Panc1 (cell line): ENCODE data around the gene ADAMTS2. TPM values are rescaled to one million over a fixed set of nuclear protein-coding genes. Genes with fewer than 3 reads are reported as not detected.

ENCODE experiments used
- ATAC-seq: fragments of 200-7000 bp; cut with Tn5 transposase; 2 replicates; pipeline ENCODE4 v1.9.1; 2020; ENCODE audit warnings: mild to moderate bottlenecking, moderate library complexity
- BruUV-seq: library from RNA; stranded (reverse); fragments of 400-500 nt; replicated peaks from 2 replicates; lab custom pipeline; 2021; lab: Mats Ljungman, UMichigan
- CTCF ChIA-PET: fragments of 300-600 bp; sonication (Branson Sonifier 250); formaldehyde crosslinking; loops from one replicate; lab custom pipeline; 2022; ENCODE audit warnings: antibody characterized with exemption; lab: Charles Lee
- POLR2A ChIA-PET: fragments of 300-600 bp; sonication (Branson Sonifier 250); formaldehyde crosslinking; loops from one replicate; lab custom pipeline; 2022; ENCODE audit warnings: antibody characterized with exemption; lab: Charles Lee
- DNase-seq: peaks from one replicate; pipeline ENCODE4 v3.0.0-alpha.2; 2010; ENCODE audit warnings: low read depth, low spot score
- H3K27ac ChIP-seq: 2 replicates; pipeline ENCODE4 v1.5.1; 2011; ENCODE audit warnings: mild to moderate bottlenecking, low read length, inconsistent platforms
- H3K27me3 ChIP-seq: fragments of 200-500 bp; sonication (Bioruptor generic); 2 replicates; pipeline ENCODE4 v1.6.0; 2014; ENCODE audit warnings: low read length, inconsistent platforms; ENCODE audit not compliant: control insufficient read depth, insufficient read depth
- H3K36me3 ChIP-seq: fragments of 200-500 bp; sonication (Bioruptor generic); 2 replicates; pipeline ENCODE4 v1.5.1; 2014; ENCODE audit warnings: inconsistent platforms, mild to moderate bottlenecking, low read length, moderate library complexity; ENCODE audit not compliant: control insufficient read depth, insufficient read depth
- H3K4me1 ChIP-seq: 2 replicates; pipeline ENCODE4 v1.5.1; 2011; ENCODE audit warnings: inconsistent platforms, mild to moderate bottlenecking, low read length, moderate library complexity; ENCODE audit not compliant: control insufficient read depth, insufficient read depth
- H3K4me3 ChIP-seq, 2 experiments: 2 replicates each; pipeline ENCODE4 v1.5.1; 2011 to 2012; ENCODE audit warnings: low read depth in 2 of 2, low read length in 2 of 2, mild to moderate bottlenecking in 2 of 2, inconsistent platforms in 1 of 2, moderate library complexity in 1 of 2
- H3K9me3 ChIP-seq: fragments of 200-500 bp; sonication (Bioruptor generic); 2 replicates; pipeline ENCODE4 v1.5.1; 2014; ENCODE audit warnings: low read depth, mild to moderate bottlenecking, inconsistent platforms, low read length, moderate library complexity; ENCODE audit not compliant: control insufficient read depth, insufficient read depth
- POLR2AphosphoS5 ChIP-seq: IDR thresholded peaks from 2 replicates; pipeline ENCODE4 v1.6.1; 2012; ENCODE audit warnings: mild to moderate bottlenecking, low read depth, low read length, moderate library complexity
- SIN3A ChIP-seq: IDR thresholded peaks from 2 replicates; pipeline ENCODE4 v1.6.1; 2012; ENCODE audit warnings: low read depth, mild to moderate bottlenecking, low read length, moderate library complexity, borderline replicate concordance; ENCODE audit not compliant: insufficient read depth
- TCF7L2 ChIP-seq: IDR thresholded peaks from 2 replicates; pipeline ENCODE4 v1.6.1; 2011; ENCODE audit warnings: mild to moderate bottlenecking, low read depth, low read length, inconsistent platforms
- in situ Hi-C: cut with HindIII; loops from 2 replicates; pipeline ENCODE4 v1.10.0; 2016; ENCODE audit warnings: low sequenced_read_pairs, low pct_unique_long_range_greater_than_20kb
- intact Hi-C: fragments of 100-400 bp; cut with micrococcal nuclease; formaldehyde crosslinking; loops from one replicate; pipeline ENCODE4 v1.10.0; 2022; ENCODE audit not compliant: unreplicated experiment
- total RNA-seq: library from RNA; stranded (reverse); gene quantifications from one replicate; pipeline ENCODE4 v1.2.1, GENCODE V29; 2021; ENCODE audit not compliant: unreplicated experiment
- TF ChIP-seq, protein P1 (sequence below), 2 experiments: IDR thresholded peaks; 2 replicates each; pipeline ENCODE4 v1.6.1; 2011 to 2012; ENCODE audit warnings: low read depth in 2 of 2, control low read depth in 1 of 2, low read length in 1 of 2, mild to moderate bottlenecking in 1 of 2, moderate library complexity in 1 of 2; ENCODE audit not compliant: insufficient read depth in 1 of 2
- TF ChIP-seq, protein P2 (sequence below): fragments of 450-650 bp; IDR thresholded peaks from 2 replicates; pipeline ENCODE4 v1.5.1; 2017; ENCODE audit warnings: mild to moderate bottlenecking

The ADAMTS2 gene
- total RNA-seq, 1 experiment from 2014 or later, result 0.13 TPM

DNA sequence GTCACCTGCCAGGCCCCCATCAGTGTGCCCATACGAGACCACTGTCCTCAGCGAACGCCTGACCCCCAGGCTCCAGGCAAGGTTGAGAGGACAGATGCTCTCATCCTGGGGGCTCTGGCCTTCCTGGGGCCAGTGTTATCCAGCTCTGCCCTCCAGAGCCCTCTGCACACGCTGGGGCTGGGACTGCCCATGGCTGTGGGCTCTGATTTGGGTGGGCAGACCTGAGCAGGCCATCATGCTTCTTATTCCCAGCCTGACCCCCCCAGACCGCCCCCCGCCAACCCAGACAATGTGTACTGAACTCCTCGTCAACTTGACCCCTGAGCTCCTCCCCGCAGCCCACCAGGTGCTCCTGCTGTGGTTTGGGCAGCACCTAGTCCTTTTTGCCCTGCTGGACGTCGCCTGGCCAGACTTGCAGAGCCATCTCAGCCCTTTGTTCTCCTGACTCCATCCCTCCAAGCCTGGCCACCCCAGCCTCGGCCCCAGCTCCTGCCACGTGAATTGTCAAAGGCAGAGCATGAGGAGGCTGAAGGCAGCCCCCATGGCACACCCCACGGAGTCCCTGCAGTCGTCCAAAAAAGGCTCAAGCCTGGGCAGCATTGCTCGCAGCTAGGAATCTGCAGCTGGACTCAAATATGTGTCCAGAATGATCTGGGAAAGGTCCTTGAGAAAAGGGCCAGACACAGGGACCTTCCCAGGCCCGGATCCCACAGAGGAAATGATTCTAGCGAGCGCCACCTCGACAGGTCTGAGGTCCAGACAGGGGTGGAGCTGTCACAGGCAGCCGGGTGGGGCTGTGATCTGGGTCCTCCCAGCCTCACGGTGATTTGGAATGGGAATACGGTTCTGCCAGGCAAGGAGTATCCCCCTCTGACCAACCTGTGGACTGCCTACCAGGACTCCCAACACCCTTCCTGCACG lies 87.0 kb downstream of the ADAMTS2 start:
- in situ Hi-C loops, result no loop called here
- H3K9me3 ChIP-seq, result no peaks in the 10 kb centered on the region
- BruUV-seq, result no TSS peak
- DNase-seq, result no peak
- no peak overlapping the region for H3K27ac ChIP-seq
- no peaks in the 10 kb centered on the region for H3K36me3 ChIP-seq
- no peaks in the 10 kb centered on the region for H3K4me1 ChIP-seq
- POLR2A ChIA-PET, result no interaction called here
- H3K4me3 ChIP-seq, result no peak overlapping the region
- intact Hi-C loops, result no loop called here
- TF ChIP-seq, protein P1, sequence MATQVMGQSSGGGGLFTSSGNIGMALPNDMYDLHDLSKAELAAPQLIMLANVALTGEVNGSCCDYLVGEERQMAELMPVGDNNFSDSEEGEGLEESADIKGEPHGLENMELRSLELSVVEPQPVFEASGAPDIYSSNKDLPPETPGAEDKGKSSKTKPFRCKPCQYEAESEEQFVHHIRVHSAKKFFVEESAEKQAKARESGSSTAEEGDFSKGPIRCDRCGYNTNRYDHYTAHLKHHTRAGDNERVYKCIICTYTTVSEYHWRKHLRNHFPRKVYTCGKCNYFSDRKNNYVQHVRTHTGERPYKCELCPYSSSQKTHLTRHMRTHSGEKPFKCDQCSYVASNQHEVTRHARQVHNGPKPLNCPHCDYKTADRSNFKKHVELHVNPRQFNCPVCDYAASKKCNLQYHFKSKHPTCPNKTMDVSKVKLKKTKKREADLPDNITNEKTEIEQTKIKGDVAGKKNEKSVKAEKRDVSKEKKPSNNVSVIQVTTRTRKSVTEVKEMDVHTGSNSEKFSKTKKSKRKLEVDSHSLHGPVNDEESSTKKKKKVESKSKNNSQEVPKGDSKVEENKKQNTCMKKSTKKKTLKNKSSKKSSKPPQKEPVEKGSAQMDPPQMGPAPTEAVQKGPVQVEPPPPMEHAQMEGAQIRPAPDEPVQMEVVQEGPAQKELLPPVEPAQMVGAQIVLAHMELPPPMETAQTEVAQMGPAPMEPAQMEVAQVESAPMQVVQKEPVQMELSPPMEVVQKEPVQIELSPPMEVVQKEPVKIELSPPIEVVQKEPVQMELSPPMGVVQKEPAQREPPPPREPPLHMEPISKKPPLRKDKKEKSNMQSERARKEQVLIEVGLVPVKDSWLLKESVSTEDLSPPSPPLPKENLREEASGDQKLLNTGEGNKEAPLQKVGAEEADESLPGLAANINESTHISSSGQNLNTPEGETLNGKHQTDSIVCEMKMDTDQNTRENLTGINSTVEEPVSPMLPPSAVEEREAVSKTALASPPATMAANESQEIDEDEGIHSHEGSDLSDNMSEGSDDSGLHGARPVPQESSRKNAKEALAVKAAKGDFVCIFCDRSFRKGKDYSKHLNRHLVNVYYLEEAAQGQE (IDR thresholded peaks at IDR 0.05; ENCODE audit: insufficient read depth in 1 of 2, low read depth in 2 of 2, low read length in 1 of 2), result no peak
- no peak for TF ChIP-seq POLR2AphosphoS5
- no peak for TF ChIP-seq SIN3A
- TF ChIP-seq TCF7L2, result no peak
- TF ChIP-seq, protein P2, sequence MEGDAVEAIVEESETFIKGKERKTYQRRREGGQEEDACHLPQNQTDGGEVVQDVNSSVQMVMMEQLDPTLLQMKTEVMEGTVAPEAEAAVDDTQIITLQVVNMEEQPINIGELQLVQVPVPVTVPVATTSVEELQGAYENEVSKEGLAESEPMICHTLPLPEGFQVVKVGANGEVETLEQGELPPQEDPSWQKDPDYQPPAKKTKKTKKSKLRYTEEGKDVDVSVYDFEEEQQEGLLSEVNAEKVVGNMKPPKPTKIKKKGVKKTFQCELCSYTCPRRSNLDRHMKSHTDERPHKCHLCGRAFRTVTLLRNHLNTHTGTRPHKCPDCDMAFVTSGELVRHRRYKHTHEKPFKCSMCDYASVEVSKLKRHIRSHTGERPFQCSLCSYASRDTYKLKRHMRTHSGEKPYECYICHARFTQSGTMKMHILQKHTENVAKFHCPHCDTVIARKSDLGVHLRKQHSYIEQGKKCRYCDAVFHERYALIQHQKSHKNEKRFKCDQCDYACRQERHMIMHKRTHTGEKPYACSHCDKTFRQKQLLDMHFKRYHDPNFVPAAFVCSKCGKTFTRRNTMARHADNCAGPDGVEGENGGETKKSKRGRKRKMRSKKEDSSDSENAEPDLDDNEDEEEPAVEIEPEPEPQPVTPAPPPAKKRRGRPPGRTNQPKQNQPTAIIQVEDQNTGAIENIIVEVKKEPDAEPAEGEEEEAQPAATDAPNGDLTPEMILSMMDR, result no peak
- no peaks in the 10 kb centered on the region for H3K27me3 ChIP-seq
- no peak for ATAC-seq
- CTCF ChIA-PET, result no interaction called here

DNA sequence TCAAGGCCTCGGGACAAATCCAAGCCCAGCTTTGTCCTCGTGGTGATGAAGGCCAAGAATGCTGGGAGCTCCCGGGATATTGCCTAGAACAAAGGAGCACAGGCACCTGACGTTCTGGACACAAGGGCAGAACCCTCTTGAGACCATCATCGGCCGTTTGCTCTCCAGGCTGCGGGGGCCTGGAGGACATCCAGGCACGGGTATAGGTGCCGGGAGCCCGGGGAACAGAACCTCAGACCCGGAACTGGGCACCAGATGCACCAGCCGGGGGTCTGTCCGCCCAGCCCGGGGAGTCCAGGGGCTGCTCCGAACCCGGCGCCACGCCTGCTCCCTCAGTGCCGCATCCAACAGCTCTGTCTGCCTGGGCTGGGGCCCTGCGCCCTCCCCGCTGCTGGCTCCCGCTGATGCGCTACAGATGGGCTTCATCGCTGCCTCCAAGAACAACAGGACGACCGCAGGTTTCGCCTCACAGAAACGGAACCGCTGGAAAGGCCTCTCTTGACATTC lies 88.0 kb downstream of the ADAMTS2 start:
- intact Hi-C loops, result no loop called here
- CTCF ChIA-PET, result no interaction called here
- TF ChIP-seq SIN3A (no peak), TCF7L2 (no peak), POLR2AphosphoS5 (no peak)
- TF ChIP-seq, protein P1 (IDR thresholded peaks at IDR 0.05; ENCODE audit: insufficient read depth in 1 of 2, low read depth in 2 of 2, low read length in 1 of 2), result no peak
- TF ChIP-seq, protein P2, result no peak
- no peaks in the 10 kb centered on the region for H3K36me3 ChIP-seq
- H3K4me1 ChIP-seq, result no peaks in the 10 kb centered on the region
- DNase-seq, result no peak
- no peak overlapping the region for H3K4me3 ChIP-seq
- H3K9me3 ChIP-seq, result no peaks in the 10 kb centered on the region
- BruUV-seq, result no TSS peak
- in situ Hi-C loops, result no loop called here
- H3K27ac ChIP-seq, result no peak overlapping the region
- POLR2A ChIA-PET, result no interaction called here
- no peaks in the 10 kb centered on the region for H3K27me3 ChIP-seq
- ATAC-seq, result no peak
